H1 (cell line): Measurements from ENCODE around the gene GJB4. TPM values are rescaled to one million over a fixed set of nuclear protein-coding genes. Genes with fewer than 3 reads are reported as not detected.

Experiments
- CTCF ChIA-PET: fragments of 300-600 bp; sonication (Branson Sonifier 250); formaldehyde crosslinking; loops from one replicate; lab custom pipeline; 2021; ENCODE audit not compliant: partially characterized antibody; lab: Charles Lee
- POLR2A ChIA-PET: fragments of 300-600 bp; sonication (Branson Sonifier 250); formaldehyde crosslinking; loops from one replicate; lab custom pipeline; 2021; ENCODE audit warnings: inconsistent platforms; ENCODE audit not compliant: partially characterized antibody; lab: Charles Lee
- DNase-seq, 2 experiments: peaks; one replicate each; pipeline versions ENCODE4 v3.0.0 to v3.0.0-alpha.2; 2010 to 2022; ENCODE audit warnings: low spot score in 2 of 2, low read depth in 1 of 2, mixed read lengths in 1 of 2
- FAIRE-seq: peaks from 2 replicates; lab custom pipeline; 2011; peaks lifted over from hg19 to GRCh38; lab: Jason Lieb, UNC
- H2AFZ ChIP-seq: 2 replicates; pipeline ENCODE4 v1.8.1; 2012; ENCODE audit warnings: low read length, inconsistent platforms
- H2AK5ac ChIP-seq: 2 replicates; pipeline ENCODE4 v1.6.1; 2013; ENCODE audit warnings: low read depth, low read length
- H2BK120ac ChIP-seq: replicated peaks from 2 replicates; pipeline ENCODE3; 2013; ENCODE audit warnings: low read depth, low read length, inconsistent platforms
- H2BK12ac ChIP-seq: 2 replicates; pipeline ENCODE4 v1.6.1; 2013; ENCODE audit warnings: low read depth, low read length
- H2BK15ac ChIP-seq: 2 replicates; pipeline ENCODE4 v1.6.1; 2013; ENCODE audit warnings: low read length
- H2BK20ac ChIP-seq: 2 replicates; pipeline ENCODE4 v1.6.1; 2013; ENCODE audit warnings: low read length
- H2BK5ac ChIP-seq: 2 replicates; pipeline ENCODE4 v1.6.1; 2013; ENCODE audit warnings: low read depth, low read length
- H3K14ac ChIP-seq: 2 replicates; pipeline ENCODE4 v1.6.1; 2013; ENCODE audit warnings: inconsistent platforms; ENCODE audit not compliant: insufficient read length
- H3K18ac ChIP-seq: 2 replicates; pipeline ENCODE4 v1.6.1; 2013; ENCODE audit warnings: low read length; ENCODE audit errors: extremely low read depth
- H3K23ac ChIP-seq: 2 replicates; pipeline ENCODE4 v1.6.1; 2013; ENCODE audit warnings: inconsistent platforms; ENCODE audit not compliant: insufficient read length
- H3K23me2 ChIP-seq: 2 replicates; pipeline ENCODE4 v1.6.1; 2013; ENCODE audit warnings: low read depth, low read length
- H3K27ac ChIP-seq: 2 replicates; pipeline ENCODE4 v1.6.1; 2011; ENCODE audit warnings: low read depth, low read length, inconsistent platforms
- H3K27me3 ChIP-seq, 4 experiments: replicated peaks in 1 of 4; 1 replicate in 1 of 4; 2 replicates in 3 of 4; pipeline versions ENCODE4 v1.6.1 to v1.8.1; 2011 to 2013; ENCODE audit warnings: low read length in 3 of 4, mild to moderate bottlenecking in 3 of 4, inconsistent platforms in 2 of 4, mixed read lengths in 2 of 4, moderate library complexity in 1 of 4; ENCODE audit not compliant: control insufficient read depth in 3 of 4, insufficient read depth in 3 of 4; ENCODE audit errors: extremely low read depth in 1 of 4
- H3K36me3 ChIP-seq, 4 experiments: 2 replicates each; pipeline versions ENCODE4 v1.6.1 to v1.8.1; 2011 to 2013; ENCODE audit warnings: mild to moderate bottlenecking in 4 of 4, low read length in 3 of 4, moderate library complexity in 2 of 4, control low read depth in 1 of 4, inconsistent platforms in 1 of 4; ENCODE audit not compliant: insufficient read depth in 4 of 4, control insufficient read depth in 2 of 4
- H3K4ac ChIP-seq: replicated peaks from 2 replicates; pipeline ENCODE3; 2013; ENCODE audit warnings: low read length, low read depth, mixed read lengths, inconsistent platforms; ENCODE audit not compliant: insufficient read length
- H3K4me1 ChIP-seq, 4 experiments: replicated peaks in 1 of 4; 1 replicate in 1 of 4; 2 replicates in 3 of 4; pipeline versions ENCODE4 v1.6.1 to v1.8.1; 2011 to 2013; ENCODE audit warnings: low read length in 3 of 4, inconsistent platforms in 2 of 4, mixed read lengths in 1 of 4; ENCODE audit not compliant: insufficient read depth in 4 of 4, control insufficient read depth in 3 of 4
- H3K4me2 ChIP-seq, 2 experiments: 2 replicates each; pipeline versions ENCODE4 v1.6.1 to v1.8.1; 2011 to 2013; ENCODE audit warnings: low read depth in 2 of 2, low read length in 2 of 2, control low read depth in 1 of 2, inconsistent platforms in 1 of 2, mild to moderate bottlenecking in 1 of 2; ENCODE audit not compliant: insufficient read depth in 1 of 2
- H3K4me3 ChIP-seq, 4 experiments: fragments of 200-600, 300-600 bp in 1 of 4; sonication (generic), shearing (Covaris generic), sonication (Bioruptor Twin) in 1 of 4; 2 replicates each; pipeline versions ENCODE4 v1.5.1 to v1.8.1; 2011 to 2016; ENCODE audit warnings: low read length in 4 of 4, low read depth in 3 of 4, control low read depth in 2 of 4, inconsistent platforms in 2 of 4, mild to moderate bottlenecking in 2 of 4, mixed read lengths in 1 of 4, moderate library complexity in 1 of 4; ENCODE audit not compliant: insufficient read depth in 2 of 4; ENCODE audit errors: extremely low read depth in 1 of 4
- H3K56ac ChIP-seq: replicated peaks from 2 replicates; pipeline ENCODE3; 2013; ENCODE audit warnings: low read depth, mild to moderate bottlenecking, mixed read lengths, low read length, inconsistent platforms; ENCODE audit not compliant: insufficient read length
- H3K79me1 ChIP-seq: 2 replicates; pipeline ENCODE4 v1.6.1; 2013; ENCODE audit warnings: low read depth, low read length, control low read depth
- H3K79me2 ChIP-seq, 2 experiments: 2 replicates each; pipeline versions ENCODE4 v1.6.1 to v1.8.1; 2012 to 2013; ENCODE audit warnings: low read length in 2 of 2, mild to moderate bottlenecking in 2 of 2, inconsistent platforms in 1 of 2; ENCODE audit not compliant: insufficient read depth in 2 of 2, control insufficient read depth in 1 of 2
- H3K9ac ChIP-seq, 4 experiments: replicated peaks in 1 of 4; 1 replicate in 1 of 4; 2 replicates in 3 of 4; pipeline versions ENCODE4 v1.6.1 to v1.8.1; 2011 to 2013; ENCODE audit warnings: low read depth in 3 of 4, low read length in 3 of 4, control low read depth in 2 of 4, mild to moderate bottlenecking in 2 of 4, moderate library complexity in 2 of 4, inconsistent platforms in 1 of 4; ENCODE audit errors: extremely low read depth in 1 of 4
- H3K9me3 ChIP-seq, 2 experiments: 2 replicates each; pipeline versions ENCODE4 v1.6.1 to v1.8.1; 2012 to 2013; ENCODE audit warnings: mild to moderate bottlenecking in 2 of 2, moderate library complexity in 2 of 2, control low read depth in 1 of 2, inconsistent platforms in 1 of 2, low read depth in 1 of 2, low read length in 1 of 2, mixed read lengths in 1 of 2; ENCODE audit not compliant: insufficient read depth in 2 of 2
- H4K20me1 ChIP-seq, 2 experiments: replicated peaks in 1 of 2; 2 replicates each; pipeline versions ENCODE3 to v1.8.1; 2011 to 2013; ENCODE audit warnings: inconsistent platforms in 2 of 2, low read length in 2 of 2, mild to moderate bottlenecking in 1 of 2; ENCODE audit not compliant: insufficient read depth in 2 of 2, control insufficient read depth in 1 of 2
- H4K5ac ChIP-seq: 2 replicates; pipeline ENCODE4 v1.6.1; 2013; ENCODE audit warnings: low read length, low read depth, mixed read lengths, inconsistent platforms; ENCODE audit not compliant: insufficient read length
- H4K8ac ChIP-seq: 2 replicates; pipeline ENCODE4 v1.8.0; 2013; ENCODE audit warnings: mild to moderate bottlenecking, moderate library complexity, low read length, inconsistent platforms; ENCODE audit not compliant: insufficient read depth; ENCODE audit errors: extremely low read depth
- H4K91ac ChIP-seq: replicated peaks from 2 replicates; pipeline ENCODE3; 2013; ENCODE audit warnings: low read length, mixed read lengths, inconsistent platforms; ENCODE audit not compliant: insufficient read length
- CTBP2 ChIP-seq: IDR thresholded peaks from 2 replicates; pipeline ENCODE4 v1.7.0; 2011; ENCODE audit warnings: borderline replicate concordance, mild to moderate bottlenecking, moderate library complexity, mixed read lengths, low read length; ENCODE audit not compliant: insufficient read depth, insufficient read length
- RFX5 ChIP-seq: IDR thresholded peaks from 2 replicates; pipeline ENCODE4 v1.6.1; 2011; ENCODE audit warnings: low read depth, low read length, improper control_type of control experiment, borderline replicate concordance
- WGBS, 2 experiments: shearing (Covaris generic) in 1 of 2; methylation state at CpG; one replicate each; pipeline versions ENCODE4 v1.1.6 to v1.1.7; 2013 to 2015; ENCODE audit warnings: low lambda C conversion rate in 2 of 2, mixed read lengths in 2 of 2, inconsistent platforms in 1 of 2, low coverage in 1 of 2, missing lambda C conversion rate in 1 of 2; ENCODE audit not compliant: insufficient replicate concordance in 2 of 2, insufficient coverage in 1 of 2, insufficient read length in 1 of 2; ENCODE audit errors: extremely low coverage in 1 of 2, missing lambda C conversion rate in 1 of 2; 5-methylcytosine and 5-hydroxymethylcytosine counted together
- polyA plus RNA-seq, 7 experiments: library from polyadenylated mRNA; depleted of rRNA in 3 of 7; stranded (reverse) in 5 of 7; unstranded in 2 of 7; fragments of >200 nt in 5 of 7; fragments of 200-250 nt in 2 of 7; gene quantifications; 1 replicate in 5 of 7; 2 replicates in 1 of 7; 4 replicates in 1 of 7; pipeline versions ENCODE4 v1.2.1 to v1.2.3, GENCODE V29; 2011 to 2013; ENCODE audit warnings: missing spikeins in 2 of 7, mixed read lengths in 2 of 7
- total RNA-seq: library from RNA; stranded (reverse); fragmentation: NEBNext Ultra II Directional; extraction: Animal tissue kit (Norgen Biotek cat#: 25700); gene quantifications from 2 replicates; pipeline ENCODE4 v1.2.1, GENCODE V29; 2021

The GJB4 gene
- total and polyA plus RNA-seq, 2 of the 8 experiments (the other 6 are each of a cell fraction or from before 2014, with no cell fraction given), result 0.20 to 0.41 TPM

- H4K91ac ChIP-seq, result no peak overlapping the region
- H3K4ac ChIP-seq, result no peak overlapping the region
- H3K79me1 ChIP-seq, result no peaks in the 10 kb centered on the region
- H3K4me3 ChIP-seq, result no peak overlapping the region
- no peak overlapping the region for H3K14ac ChIP-seq
- no peak overlapping the region for H2BK20ac ChIP-seq
- no peak overlapping the region for H4K5ac ChIP-seq
- H4K8ac ChIP-seq, result no peak overlapping the region
- H3K27me3 ChIP-seq, result no peaks in the 10 kb centered on the region
- no peaks in the 10 kb centered on the region for H4K20me1 ChIP-seq
- no peak overlapping the region for H3K27ac ChIP-seq
- no peaks in the 10 kb centered on the region; the same call in 1 of the 2 replicates for H3K23me2 ChIP-seq
- POLR2A ChIA-PET, result interaction anchor here (0.6 to 1.8 kb wide), 2 partner anchors 18 to 538 kb away, joined by 3 read pairs; no protein-coding TSS in a partner anchor
- H2BK12ac ChIP-seq, result no peak overlapping the region
- no peak overlapping the region for H2AFZ ChIP-seq
- no peak overlapping the region for H3K18ac ChIP-seq
- CTCF ChIA-PET, result interaction anchor here (0.7 to 2.9 kb wide), 3 partner anchors 21 to 29 kb away, joined by 3 to 11 read pairs (median 4); no protein-coding TSS in a partner anchor
- 90% methylated on average over 6 of the region's 6 CpGs; no CpG with 5 or more reads in 1 of the 2 experiments for WGBS, 2 experiments
- no peaks in the 10 kb centered on the region for H3K9me3 ChIP-seq
- H3K79me2 ChIP-seq, result no peaks in the 10 kb centered on the region
- H3K36me3 ChIP-seq, result no peaks in the 10 kb centered on the region
- H3K9ac ChIP-seq, result no peak overlapping the region
- no peak overlapping the region for H2BK120ac ChIP-seq
- H2BK5ac ChIP-seq, result no peak overlapping the region
- H3K56ac ChIP-seq, result no peak overlapping the region
- no peak overlapping the region for H3K23ac ChIP-seq
- no peak for DNase-seq
- H3K4me1 ChIP-seq, result no peaks in the 10 kb centered on the region
- no peak overlapping the region for H3K4me2 ChIP-seq
- no peak overlapping the region for H2AK5ac ChIP-seq
- no peak overlapping the region for H2BK15ac ChIP-seq
- no peak for FAIRE-seq
- TF ChIP-seq CTBP2 (no peak), RFX5 (no peak)
Measured at GRCh38 chr1:34721646-34722355, 37.7 kb upstream of the GJB4 start.
